Stomach smooth muscle (tissue), 2 donors: ENCODE data around the gene MX1.

Source experiments
- H3K27ac ChIP-seq: one replicate; pipeline ENCODE4 v1.7.0; 2013; ENCODE audit warnings: mild to moderate bottlenecking, low read length, inconsistent platforms
- H3K27me3 ChIP-seq, 2 donors: one replicate each; pipeline ENCODE4 v1.7.0; 2013; ENCODE audit warnings: low read length in 2 of 2; ENCODE audit not compliant: insufficient read depth in 2 of 2, control insufficient read depth in 1 of 2
- H3K36me3 ChIP-seq, 2 donors: one replicate each; pipeline ENCODE4 v1.7.0; 2013; ENCODE audit warnings: low read length in 2 of 2; ENCODE audit not compliant: control insufficient read depth in 2 of 2, insufficient read depth in 2 of 2
- H3K4me1 ChIP-seq: one replicate; pipeline ENCODE4 v1.7.0; 2013; ENCODE audit warnings: low read length; ENCODE audit not compliant: control insufficient read depth, insufficient read depth
- H3K4me3 ChIP-seq, 2 donors: one replicate each; pipeline ENCODE4 v1.7.0; 2013; ENCODE audit warnings: low read length in 2 of 2
- H3K9ac ChIP-seq, 2 donors: one replicate each; pipeline ENCODE4 v1.7.0; 2013; ENCODE audit warnings: low read length in 2 of 2, mild to moderate bottlenecking in 1 of 2
- H3K9me3 ChIP-seq, 2 donors: one replicate each; pipeline ENCODE4 v1.7.0; 2013; ENCODE audit warnings: low read length in 2 of 2; ENCODE audit not compliant: control insufficient read depth in 2 of 2
- donor health status: healthy.
- donor health status: Pancreatic carcinoma.

MX1 gene

DNA sequence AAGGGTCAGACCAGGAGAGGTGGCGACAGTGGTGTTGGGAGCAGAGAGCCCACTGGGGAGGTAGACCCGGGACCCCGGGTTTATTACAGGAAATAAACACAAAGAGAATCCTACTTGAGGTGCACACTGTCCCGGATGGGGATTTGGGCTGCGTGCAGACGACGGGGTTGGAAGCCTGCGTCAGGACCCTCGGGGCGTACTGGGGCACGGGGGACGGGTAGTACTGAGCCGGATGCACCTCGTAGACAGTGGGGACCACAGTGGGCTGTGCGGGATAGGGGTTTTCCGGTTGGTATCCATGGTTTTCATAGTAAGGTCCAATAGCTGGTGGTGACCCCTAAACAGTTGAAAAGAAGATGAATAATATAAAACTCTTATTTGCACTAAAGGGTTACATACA lies 68.2 kb downstream of the MX1 start:
- H3K4me1 ChIP-seq = peaks cover 3% of the 10 kb centered on the region
- peaks cover 0 to 2% of the 10 kb centered on the region in 2 donors for H3K27me3 ChIP-seq
- no peak overlapping the region for H3K4me3 ChIP-seq
- no peak overlapping the region for H3K9ac ChIP-seq
- H3K9me3 ChIP-seq = no peaks in the 10 kb centered on the region
- H3K27ac ChIP-seq = no peak overlapping the region
- H3K36me3 ChIP-seq = no peaks in the 10 kb centered on the region

DNA sequence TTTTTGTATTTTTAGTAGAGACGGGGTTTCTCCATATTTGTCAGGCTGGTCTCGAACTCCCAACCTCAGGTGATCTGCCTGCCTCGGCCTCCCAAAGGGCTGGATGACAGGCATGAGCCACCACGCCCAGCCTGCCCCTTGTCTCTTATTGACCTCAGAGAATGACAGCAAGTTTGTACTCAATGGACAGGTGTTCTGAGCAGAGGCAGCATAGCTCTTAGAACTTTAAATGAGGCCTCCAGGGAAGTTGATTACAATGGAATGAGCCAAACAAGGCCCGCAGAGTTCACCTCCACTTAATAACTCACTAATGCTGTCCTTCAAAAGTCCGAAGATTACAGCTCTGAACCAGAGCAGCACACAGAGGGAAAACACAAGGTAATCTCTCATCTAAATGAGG lies 71.0 kb downstream of the MX1 start:
- Histone ChIP-seq H3K36me3 (no peaks in the 10 kb centered on the region), H3K9ac (no peak overlapping the region), H3K27ac (no peak overlapping the region), H3K9me3 (no peaks in the 10 kb centered on the region), H3K27me3 (peaks cover 0 to 4% of the 10 kb centered on the region in 2 donors), H3K4me3 (no peak overlapping the region), H3K4me1 (no peaks in the 10 kb centered on the region)

GRCh38 chr21:41497788-41498187 lies 71.7 kb downstream of the MX1 start:
- H3K9me3 ChIP-seq = no peaks in the 10 kb centered on the region
- no peak overlapping the region for H3K27ac ChIP-seq
- no peak overlapping the region for H3K9ac ChIP-seq
- no peaks in the 10 kb centered on the region for H3K36me3 ChIP-seq
- H3K4me3 ChIP-seq = no peak overlapping the region
- H3K27me3 ChIP-seq = peaks cover 0 to 2% of the 10 kb centered on the region in 2 donors
- H3K4me1 ChIP-seq = no peaks in the 10 kb centered on the region

- Histone ChIP-seq H3K36me3 (no peaks in the 10 kb centered on the region), H3K9me3 (no peaks in the 10 kb centered on the region), H3K27me3 (peaks cover 0 to 5% of the 10 kb centered on the region in 2 donors), H3K27ac (no peak overlapping the region), H3K4me3 (no peak overlapping the region), H3K4me1 (no peaks in the 10 kb centered on the region), H3K9ac (no peak overlapping the region)
These were observed 73.9 kb downstream of the MX1 start for GRCh38 chr21:41499920-41500319.

GRCh38 chr21:41500363-41500762 lies 74.3 kb downstream of the MX1 start:
- H3K9me3 ChIP-seq = no peaks in the 10 kb centered on the region
- H3K4me3 ChIP-seq = no peak overlapping the region
- peaks cover 0 to 5% of the 10 kb centered on the region in 2 donors for H3K27me3 ChIP-seq
- no peak overlapping the region for H3K27ac ChIP-seq
- no peaks in the 10 kb centered on the region for H3K36me3 ChIP-seq
- no peak overlapping the region for H3K9ac ChIP-seq
- no peaks in the 10 kb centered on the region for H3K4me1 ChIP-seq

DNA sequence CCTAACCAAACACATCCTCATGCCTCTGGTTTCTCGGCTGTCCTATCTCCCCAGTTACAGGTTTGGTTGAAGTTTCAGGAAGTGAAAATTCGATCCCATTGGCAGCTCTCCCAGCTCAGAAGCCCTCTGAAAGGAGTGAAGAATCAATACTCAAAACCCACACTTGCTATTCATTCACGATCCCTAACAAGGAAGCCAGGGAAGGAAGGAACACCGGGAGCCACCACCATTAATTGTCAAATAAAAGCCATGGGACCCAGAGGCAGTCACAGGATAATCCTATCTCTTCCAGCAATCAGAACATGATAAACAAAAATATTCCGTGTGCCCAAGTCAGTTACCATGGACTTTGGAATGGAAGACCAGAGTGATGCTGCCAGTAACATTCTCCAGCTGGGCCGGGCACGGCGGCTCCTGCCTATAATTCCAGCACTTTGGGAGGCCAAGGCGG lies 74.9 kb downstream of the MX1 start:
- H3K27me3 ChIP-seq = peaks cover 0 to 8% of the 10 kb centered on the region in 2 donors
- H3K4me1 ChIP-seq = no peaks in the 10 kb centered on the region
- no peak overlapping the region for H3K4me3 ChIP-seq
- no peak overlapping the region for H3K9ac ChIP-seq
- H3K36me3 ChIP-seq = no peaks in the 10 kb centered on the region
- no peaks in the 10 kb centered on the region for H3K9me3 ChIP-seq
- H3K27ac ChIP-seq = no peak overlapping the region

- no peak overlapping the region for H3K4me3 ChIP-seq
- H3K9me3 ChIP-seq = no peaks in the 10 kb centered on the region
- no peak overlapping the region for H3K27ac ChIP-seq
- no peaks in the 10 kb centered on the region for H3K36me3 ChIP-seq
- no peak overlapping the region for H3K9ac ChIP-seq
- H3K27me3 ChIP-seq = peaks cover 7 to 15% of the 10 kb centered on the region in 2 donors
- H3K4me1 ChIP-seq = no peaks in the 10 kb centered on the region
These were observed 75.9 kb downstream of the MX1 start for GRCh38 chr21:41501919-41502318.

DNA sequence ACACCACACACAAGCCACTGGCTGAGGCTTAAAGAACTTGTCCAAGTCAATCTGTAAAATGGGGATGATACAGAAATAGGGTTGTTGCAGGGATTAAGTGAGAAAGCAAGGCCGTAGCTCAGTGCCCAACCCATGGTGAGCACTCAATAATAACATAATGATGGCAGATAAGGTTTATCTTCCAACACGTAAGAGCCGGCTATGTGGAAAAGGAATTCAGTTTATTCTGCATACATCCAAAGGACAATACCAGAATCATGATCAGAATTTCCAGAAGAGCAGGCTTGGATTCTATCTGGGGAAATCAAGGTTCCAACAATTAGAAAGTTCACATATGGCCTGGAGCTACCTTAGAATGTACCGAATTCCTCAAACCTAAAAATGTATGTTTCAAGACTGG lies 77.3 kb downstream of the MX1 start:
- H3K27me3 ChIP-seq = peaks cover 20 to 21% of the 10 kb centered on the region in 2 donors

DNA sequence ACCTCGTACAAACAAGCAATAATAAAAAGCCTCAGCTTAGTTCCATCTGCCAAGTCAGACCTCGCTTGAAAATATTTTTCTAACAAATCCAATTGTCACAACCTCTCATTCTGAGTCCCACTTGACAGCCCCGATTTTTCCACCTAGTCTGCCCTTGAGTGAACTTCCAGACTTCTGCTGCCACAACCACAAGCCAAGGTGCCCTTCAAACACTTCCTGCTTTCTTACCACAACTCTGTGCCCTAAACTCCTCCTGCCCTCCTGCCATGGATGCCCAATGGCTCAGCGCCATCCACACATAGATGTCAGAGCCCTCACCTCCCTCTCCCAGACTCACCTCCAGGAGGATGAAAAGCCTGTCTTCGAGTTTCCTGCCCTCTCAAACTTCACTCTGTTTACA lies 78.0 kb downstream of the MX1 start:
- Histone ChIP-seq H3K9ac (no peak overlapping the region), H3K36me3 (no peaks in the 10 kb centered on the region), H3K27ac (no peak overlapping the region), H3K4me1 (peaks cover 4% of the 10 kb centered on the region), H3K4me3 (no peak overlapping the region), H3K27me3 (peaks cover 27 to 28% of the 10 kb centered on the region in 2 donors), H3K9me3 (no peaks in the 10 kb centered on the region)

More for the DNA sequence above, 77.3 kb downstream of the MX1 start:
- Histone ChIP-seq H3K9me3 (no peaks in the 10 kb centered on the region), H3K27ac (no peak overlapping the region), H3K4me3 (no peak overlapping the region), H3K4me1 (peaks cover 2% of the 10 kb centered on the region), H3K36me3 (no peaks in the 10 kb centered on the region), H3K9ac (no peak overlapping the region)

GRCh38 chr21:41506005-41506594 lies 80.1 kb downstream of the MX1 start:
- Histone ChIP-seq H3K4me1 (peaks cover 4% of the 10 kb centered on the region), H3K36me3 (no peaks in the 10 kb centered on the region), H3K4me3 (no peak overlapping the region), H3K27me3 (peaks cover 35 to 38% of the 10 kb centered on the region in 2 donors), H3K9ac (no peak overlapping the region), H3K9me3 (no peaks in the 10 kb centered on the region), H3K27ac (no peak overlapping the region)

- Histone ChIP-seq H3K27ac (no peak overlapping the region), H3K9ac (no peak overlapping the region), H3K27me3 (peaks cover 35 to 38% of the 10 kb centered on the region in 2 donors), H3K9me3 (no peaks in the 10 kb centered on the region), H3K4me1 (peaks cover 4% of the 10 kb centered on the region), H3K36me3 (no peaks in the 10 kb centered on the region), H3K4me3 (peak overlapping the region in 1 of 2 donors; percentile 22)
These were observed 80.8 kb downstream of the MX1 start for GRCh38 chr21:41506611-41507520.
